GM18870 (cell line): Measurements from ENCODE around the gene ACOT7.
A peak's percentile ranks its signal among the peaks of the same experiment; 100 is the strongest.
"Not testable (repeated sequence)": the region's sequence is repeated elsewhere in the genome, so short reads cannot be mapped to it uniquely, and the experiment has no call there.

Experiments used
- ATAC-seq: cut with Tn5 transposase; IDR thresholded peaks from one replicate; pipeline ENCODE4 v1.9.1; 2021; ENCODE audit warnings: moderate library complexity; ENCODE audit not compliant: unreplicated experiment

ACOT7 gene

DNA sequence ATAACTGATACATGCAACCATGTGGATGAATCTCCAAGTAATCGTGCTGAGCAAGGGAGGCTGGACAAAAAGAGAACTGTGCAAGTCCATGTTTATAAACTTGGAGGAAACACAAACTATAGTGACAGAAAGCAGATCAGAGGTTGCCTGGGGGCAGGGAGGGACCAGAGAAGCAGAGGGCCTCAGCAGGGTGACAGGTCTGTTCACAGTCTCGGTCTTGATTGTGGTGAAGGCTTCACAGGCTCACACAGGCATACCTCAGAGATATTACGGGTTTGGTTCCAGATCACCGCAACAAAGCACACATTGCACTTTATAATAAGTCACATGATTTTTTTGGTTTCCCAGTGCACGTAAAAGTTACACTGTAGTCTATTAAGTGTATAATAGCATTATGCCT lies 28.5 kb downstream of the ACOT7 start:
- ATAC-seq: no peak

DNA sequence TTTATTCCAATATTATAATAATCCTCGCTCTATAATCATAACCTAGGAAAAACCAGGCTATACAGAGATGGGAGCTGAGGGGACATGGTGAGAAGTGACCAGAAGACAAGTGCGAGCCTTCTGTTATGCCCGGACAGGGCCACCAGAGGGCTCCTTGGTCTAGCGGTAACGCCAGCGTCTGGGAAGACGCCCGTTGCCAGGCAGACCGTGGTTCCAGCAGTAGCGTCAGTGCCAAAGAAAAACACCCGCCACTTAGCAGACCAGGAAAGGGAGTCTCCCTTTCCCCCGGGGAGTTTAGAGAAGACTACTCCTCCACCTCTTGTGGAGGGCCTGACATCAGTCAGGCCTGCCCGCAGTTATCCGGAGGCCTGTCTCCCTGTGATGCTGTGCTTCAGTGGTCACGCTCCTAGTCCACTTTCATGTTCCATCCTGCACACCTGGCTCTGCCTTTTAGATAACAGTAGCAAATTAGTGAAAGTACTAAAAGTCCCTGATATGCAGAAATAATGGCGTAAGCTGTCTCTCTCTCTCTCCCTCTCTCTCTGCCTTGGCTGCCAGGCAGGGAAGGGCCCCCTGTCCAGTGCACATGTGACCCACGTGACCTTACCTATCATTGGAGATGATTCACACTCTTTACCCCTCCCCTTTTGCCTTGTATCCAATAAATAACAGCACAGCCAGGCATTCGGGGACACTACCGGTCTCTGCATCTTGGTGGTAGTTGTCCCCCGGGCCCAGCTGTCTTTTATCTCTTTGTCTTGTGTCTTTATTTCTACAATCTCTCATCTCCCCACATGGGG lies 30.3 kb downstream of the ACOT7 start:
- not testable (repeated sequence) for ATAC-seq

- ATAC-seq: no peak
Observed at GRCh38 chr1:6361124-6361775, 32.3 kb downstream of the ACOT7 start.

DNA sequence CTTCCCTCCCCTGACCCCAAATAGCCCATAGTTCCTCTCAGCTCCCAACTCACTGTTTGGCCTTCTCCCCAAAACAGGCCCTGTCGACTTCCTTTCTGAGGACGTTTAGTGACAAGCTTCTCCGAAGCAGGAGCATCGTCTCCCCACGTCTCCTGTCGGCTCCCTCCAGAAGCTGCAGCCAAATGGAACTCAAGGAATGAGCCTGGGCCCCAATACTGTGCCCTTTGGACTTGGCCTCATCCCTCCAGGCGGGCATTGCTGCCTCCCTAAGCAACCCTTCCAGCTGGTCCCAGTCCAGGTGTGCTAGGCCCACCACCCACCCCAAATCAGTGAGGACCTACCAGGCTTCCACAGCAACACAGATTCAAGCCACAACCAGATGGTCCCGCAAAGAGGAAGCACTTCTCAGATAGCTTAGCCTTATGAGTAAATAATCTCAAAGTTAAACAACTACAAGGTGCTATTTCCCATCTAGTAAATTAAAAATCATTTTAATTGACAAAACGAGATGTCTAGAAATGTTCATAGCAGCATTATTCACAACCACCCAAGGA lies 33.0 kb downstream of the ACOT7 start:
- no peak for ATAC-seq

GRCh38 chr1:6360117-6360496 lies 33.5 kb downstream of the ACOT7 start:
- peak; percentile 20 for ATAC-seq

DNA sequence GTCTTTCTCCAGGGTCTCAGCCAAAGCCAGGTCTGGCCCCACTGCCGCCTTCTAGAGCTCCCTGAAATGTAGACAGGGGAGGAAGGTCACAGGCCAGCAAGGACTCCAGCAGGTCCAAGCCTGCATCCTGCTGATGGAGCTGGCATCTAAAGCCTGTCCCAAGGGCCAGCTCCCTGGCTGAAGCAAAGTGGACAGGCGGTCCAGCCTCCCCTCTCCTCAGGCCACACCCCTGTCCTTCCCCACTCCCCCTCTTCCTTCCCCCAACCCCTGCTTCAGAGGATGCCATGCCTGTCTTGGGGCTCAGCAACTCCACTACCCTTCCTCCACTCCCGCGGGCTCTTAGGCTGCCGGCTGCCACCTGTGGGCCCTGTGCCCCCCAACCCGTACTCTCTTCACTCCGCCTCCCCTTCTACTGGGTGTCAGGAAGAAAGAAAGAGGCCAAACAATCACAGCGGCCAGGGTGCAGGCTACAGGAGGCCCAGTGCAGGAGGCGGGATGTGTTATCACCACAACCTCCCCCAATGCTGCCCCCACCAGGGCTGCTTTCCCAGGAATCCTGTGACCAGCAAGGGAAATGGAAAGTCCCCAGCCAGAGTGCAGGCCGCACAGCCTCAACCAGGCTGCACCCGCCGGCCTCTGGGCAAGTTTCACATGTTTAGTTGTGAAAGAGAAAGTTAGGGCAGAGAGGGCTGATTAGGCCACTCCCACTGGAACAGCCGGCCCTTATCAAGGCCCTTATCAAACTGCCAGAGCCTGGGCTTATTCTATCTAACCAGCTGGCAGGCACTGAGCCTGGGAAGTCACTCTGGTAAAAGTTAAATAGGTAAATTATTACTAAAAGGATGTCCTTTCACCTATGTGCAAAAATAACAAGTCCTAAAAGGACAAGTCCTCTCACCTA lies 34.1 kb downstream of the ACOT7 start:
- peak; percentile 78 for ATAC-seq

- ATAC-seq: no peak
Observed at GRCh38 chr1:6358757-6359201, 34.8 kb downstream of the ACOT7 start.

DNA sequence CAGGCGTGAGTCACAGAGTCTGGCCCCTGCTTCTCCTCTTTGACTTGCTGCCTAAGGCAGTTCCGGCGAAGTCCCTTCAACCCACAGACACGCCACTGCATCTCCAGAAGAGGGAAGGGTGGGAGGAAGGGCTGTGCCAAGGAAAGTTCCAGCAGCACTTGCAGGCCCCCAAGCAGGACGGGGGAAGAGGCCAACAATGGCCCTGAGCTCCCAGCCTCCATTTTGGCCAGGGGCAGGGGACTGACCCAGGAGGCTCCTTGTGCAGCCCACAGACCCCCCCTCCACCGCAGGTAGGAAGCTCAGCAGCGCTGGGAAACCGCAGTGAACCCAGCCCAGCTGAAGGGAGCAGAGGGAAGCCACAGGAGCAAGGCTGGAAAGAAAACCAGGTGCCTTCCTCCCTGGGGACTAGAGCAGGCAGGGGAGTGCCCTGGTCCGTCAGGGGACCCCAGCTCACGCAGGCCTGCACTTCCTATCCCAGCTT lies 35.4 kb downstream of the ACOT7 start:
- ATAC-seq: no peak

DNA sequence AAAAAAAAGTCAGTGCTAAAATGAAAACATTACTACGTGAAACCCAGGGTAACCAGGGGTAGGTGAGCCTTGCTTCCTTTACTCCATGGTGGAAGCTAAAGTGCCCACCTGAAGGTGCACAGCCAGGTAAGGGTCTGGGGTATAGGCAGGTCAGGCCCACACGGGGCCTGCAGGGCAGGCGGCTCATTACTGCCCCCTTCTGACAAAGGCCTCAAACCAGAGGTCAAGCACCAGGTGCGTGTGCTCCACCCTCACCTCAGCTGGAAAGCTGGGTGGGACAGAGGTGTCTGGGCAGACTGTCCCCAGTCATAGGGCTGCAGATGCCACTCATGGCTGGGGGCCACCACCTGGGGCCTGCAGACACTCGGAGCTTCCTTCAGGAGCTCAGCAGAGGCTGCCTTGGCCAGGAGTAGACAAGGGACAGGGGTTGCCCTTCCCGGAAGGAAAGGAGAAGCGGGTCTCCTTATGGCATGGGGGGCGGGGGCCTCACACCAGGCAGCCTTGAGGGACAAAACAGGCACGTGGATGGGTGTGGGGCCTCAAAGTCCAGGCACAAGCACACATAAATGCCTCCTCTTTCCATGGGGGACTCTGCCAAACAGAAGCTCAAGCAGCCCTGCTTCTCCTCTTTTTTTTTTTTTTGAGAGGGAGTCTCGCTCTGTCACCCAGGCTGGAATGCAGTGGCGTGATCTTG lies 36.2 kb downstream of the ACOT7 start:
- ATAC-seq: no peak

GRCh38 chr1:6355621-6356020 lies 37.9 kb downstream of the ACOT7 start:
- ATAC-seq: no peak

- ATAC-seq: no peak
Observed at GRCh38 chr1:6354659-6355317, 38.8 kb downstream of the ACOT7 start.

GRCh38 chr1:6353955-6354658 lies 39.5 kb downstream of the ACOT7 start:
- no peak for ATAC-seq

DNA sequence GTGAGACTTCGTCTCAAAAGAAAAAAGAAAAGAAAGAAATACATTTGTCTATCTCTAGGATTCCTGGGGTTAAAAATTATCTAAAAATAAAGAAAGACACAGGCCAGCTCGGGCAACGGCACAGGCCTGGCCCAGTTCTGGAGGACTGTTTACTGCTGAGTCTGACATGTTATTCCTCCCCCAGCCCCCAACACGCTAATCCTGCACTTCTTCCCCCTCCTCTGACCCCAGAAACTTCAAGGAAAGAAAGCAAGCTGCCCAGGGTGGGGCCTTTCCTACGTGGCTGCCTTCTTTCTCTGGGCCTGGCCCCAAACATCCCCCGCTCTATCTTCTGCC lies 40.0 kb downstream of the ACOT7 start:
- no peak for ATAC-seq

DNA sequence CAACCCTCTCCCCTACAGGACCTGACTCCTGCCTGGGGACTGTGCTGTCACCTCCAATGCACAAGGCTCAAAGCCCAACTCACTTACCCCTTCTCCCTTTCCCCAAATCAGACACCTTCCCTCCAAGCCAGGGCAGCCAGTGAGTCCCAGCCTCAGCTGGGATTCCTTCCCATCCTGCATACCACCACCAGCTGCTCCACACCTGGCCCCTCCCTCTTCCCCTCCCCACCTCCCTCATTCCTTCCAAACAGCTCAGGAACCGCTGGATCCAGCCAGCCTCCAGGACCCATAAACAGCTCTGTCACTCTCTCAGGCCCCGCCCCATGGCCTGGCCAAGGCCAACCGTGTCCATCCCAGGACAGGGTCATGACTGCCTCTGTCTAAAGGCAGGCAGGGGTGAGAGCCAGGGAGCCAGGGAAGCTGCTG lies 41.4 kb downstream of the ACOT7 start:
- ATAC-seq: no peak

DNA sequence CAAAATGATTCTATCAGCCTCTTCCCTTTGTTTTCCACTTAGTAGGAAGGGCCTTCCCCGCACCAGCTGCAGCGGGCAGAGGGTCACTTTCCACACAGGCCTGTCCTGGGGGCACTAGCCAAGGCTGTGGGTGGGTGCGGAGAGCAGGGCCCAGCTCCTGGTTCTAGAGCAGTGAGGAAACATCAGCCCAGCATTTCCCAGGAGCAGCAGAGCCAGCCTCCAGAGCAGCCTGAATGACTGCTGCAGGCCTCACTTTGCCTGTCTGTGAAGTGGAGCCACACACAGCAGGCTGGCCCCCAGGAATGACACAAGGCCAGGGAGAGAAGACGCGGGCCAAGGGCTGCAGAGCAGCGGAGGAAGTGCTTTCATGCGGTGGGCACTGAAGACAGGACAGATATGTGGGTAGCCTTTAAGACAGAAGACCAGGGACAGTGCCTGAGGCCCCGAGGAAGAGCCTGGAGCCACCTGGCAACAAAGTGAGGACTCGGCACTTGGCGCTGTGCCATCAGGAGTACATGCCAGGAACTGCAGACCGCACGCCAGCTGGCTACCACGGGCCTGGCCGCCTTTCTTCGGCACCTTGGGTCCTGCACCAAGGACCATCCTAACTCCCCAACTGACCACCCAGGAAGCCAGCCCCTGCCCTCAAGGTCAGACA lies 42.0 kb downstream of the ACOT7 start:
- ATAC-seq: no peak

DNA sequence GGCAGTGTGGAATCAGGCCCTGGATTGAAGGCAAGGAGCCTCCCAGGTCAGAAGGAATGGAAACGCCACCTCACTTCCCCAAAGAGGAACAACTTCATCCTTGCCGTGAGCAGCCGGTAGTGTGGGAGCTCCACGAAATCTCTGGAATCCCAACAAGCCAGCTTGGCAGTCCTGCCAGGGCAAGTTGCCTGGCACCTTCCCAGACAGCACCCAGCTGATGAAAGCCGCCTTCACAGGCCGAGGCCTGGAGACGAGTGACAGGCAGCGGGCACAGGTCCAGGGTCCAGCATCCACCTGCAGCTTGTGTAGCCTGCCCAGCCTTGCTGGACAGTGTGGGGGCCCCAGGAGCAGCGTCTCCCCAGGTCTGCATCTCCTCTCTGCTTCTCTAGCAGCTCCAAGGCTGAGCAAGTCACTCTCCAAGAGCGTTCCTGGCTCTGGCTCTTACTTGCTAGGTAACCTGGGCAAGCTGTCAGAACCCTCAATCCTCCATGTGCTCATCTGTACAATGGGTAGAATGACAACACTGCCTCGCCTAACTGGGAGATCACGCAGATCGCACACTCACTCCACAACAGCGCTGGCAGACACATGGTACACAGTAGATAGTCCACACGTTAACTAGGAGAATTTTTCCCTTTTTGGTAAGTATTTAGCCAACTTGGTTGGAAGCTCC lies 43.0 kb downstream of the ACOT7 start:
- no peak for ATAC-seq

GRCh38 chr1:6349254-6349943 lies 44.2 kb downstream of the ACOT7 start:
- ATAC-seq: no peak
